SK-N-SH (cell line): ENCODE results near the gene SAMM50.

Source experiments
- CTCF ChIP-seq: fragments of 200-600 bp; sonication (generic); IDR thresholded peaks from 2 replicates; pipeline ENCODE4 v1.6.1; 2017; ENCODE audit warnings: antibody characterized with exemption, mild to moderate bottlenecking, moderate library complexity
- EP300 ChIP-seq, 2 experiments: IDR thresholded peaks; 2 replicates each; pipeline versions ENCODE4 v1.4.0 to v1.6.1; 2012; ENCODE audit warnings: borderline replicate concordance in 1 of 2, low read depth in 1 of 2, low read length in 1 of 2
- MAX ChIP-seq: IDR thresholded peaks from 2 replicates; pipeline ENCODE4 v1.4.0; 2012; ENCODE audit warnings: low read depth
- MEF2A ChIP-seq: IDR thresholded peaks from 2 replicates; pipeline ENCODE4 v1.4.0; 2012; ENCODE audit warnings: low read depth, borderline replicate concordance
- NFIC ChIP-seq: IDR thresholded peaks from 2 replicates; pipeline ENCODE4 v1.4.0; 2012; ENCODE audit warnings: borderline replicate concordance
- POLR2AphosphoS5 ChIP-seq: IDR thresholded peaks from 2 replicates; pipeline ENCODE4 v1.6.1; 2012; ENCODE audit warnings: low read depth, low read length
- TCF12 ChIP-seq: IDR thresholded peaks from 2 replicates; pipeline ENCODE4 v1.4.0; 2012

GRCh38 chr22:44026630-44027511, 71.6 kb downstream of the SAMM50 start:
- TF ChIP-seq CTCF: no peak
- TF ChIP-seq POLR2AphosphoS5: no peak
- no peak for TF ChIP-seq MEF2A
- TF ChIP-seq TCF12: no peak
- TF ChIP-seq MAX: no peak
- TF ChIP-seq NFIC: no peak
- TF ChIP-seq EP300 (IDR thresholded peaks at IDR 0.05; ENCODE audit: borderline replicate concordance in 1 of 2, low read depth in 1 of 2, low read length in 1 of 2): no peak
